GM12878 (cell line): ENCODE results near the gene SHH. TPM values are rescaled to one million over a fixed set of nuclear protein-coding genes. Genes with fewer than 3 reads are reported as not detected.

ENCODE experiments used
- ATAC-seq: fragments of 200-7000 bp; cut with Tn5 transposase; 3 replicates; pipeline ENCODE4 v1.9.1; 2020; ENCODE audit warnings: mild to moderate bottlenecking, moderate library complexity
- Bru-seq: library from RNA; stranded (reverse); fragments of 400-500 nt; gene quantifications from one replicate; lab custom pipeline; 2021; lab: Mats Ljungman, UMichigan
- BruChase-seq, 2 experiments: library from RNA; stranded (reverse); fragments of 400-500 nt; gene quantifications; one replicate each; lab custom pipeline; 2021; lab: Mats Ljungman, UMichigan
- BruUV-seq: library from RNA; stranded (reverse); fragments of 400-500 nt; replicated peaks from 2 replicates; lab custom pipeline; 2021; lab: Mats Ljungman, UMichigan
- CTCF ChIA-PET: fragments of 300-600 bp; sonication (Branson Sonifier 250); formaldehyde crosslinking; extraction: SDS; loops from one replicate; lab custom pipeline; 2021; ENCODE audit warnings: inconsistent platforms; lab: Yijun Ruan, JAX
- POLR2A ChIA-PET: fragments of 350-600 bp; formaldehyde crosslinking; extraction: SDS; loops from one replicate; lab custom pipeline; 2021; ENCODE audit warnings: inconsistent platforms; lab: Charles Lee
- RAD21 ChIA-PET: fragments of 300-600 bp; sonication (Branson Sonifier 250); formaldehyde crosslinking; loops from one replicate; lab custom pipeline; 2023; ENCODE audit warnings: antibody characterized with exemption; ENCODE audit not compliant: unreplicated experiment; lab: Charles Lee
- SMC1A ChIA-PET: fragments of 300-600 bp; sonication (Branson Sonifier 250); formaldehyde crosslinking; loops from one replicate; lab custom pipeline; 2023; ENCODE audit not compliant: unreplicated experiment, uncharacterized antibody; lab: Charles Lee
- DNase-seq: peaks from one replicate; pipeline ENCODE4 v3.0.0-alpha.2; 2011; ENCODE audit warnings: low read depth, low spot score
- FAIRE-seq: peaks from 3 replicates; lab custom pipeline; 2011; peaks lifted over from hg19 to GRCh38; lab: Jason Lieb, UNC
- H2AFZ ChIP-seq: 2 replicates; pipeline ENCODE4 v1.6.0; 2011; ENCODE audit warnings: low read depth, low read length, control low read depth; ENCODE audit not compliant: control insufficient read depth
- H3K27ac ChIP-seq: 2 replicates; pipeline ENCODE4 v1.5.1; 2011; ENCODE audit warnings: control low read depth; ENCODE audit not compliant: control insufficient read depth, insufficient read depth
- H3K27me3 ChIP-seq, 2 experiments: replicated peaks in 1 of 2; 2 replicates each; pipeline versions ENCODE4 v1.6.0 to v1.6.1; 2011; ENCODE audit warnings: low read length in 1 of 2; ENCODE audit not compliant: control insufficient read depth in 2 of 2, insufficient read depth in 2 of 2
- H3K36me3 ChIP-seq, 2 experiments: 2 replicates each; pipeline ENCODE4 v1.5.1; 2011; ENCODE audit warnings: low read length in 1 of 2; ENCODE audit not compliant: control insufficient read depth in 2 of 2, insufficient read depth in 2 of 2
- H3K4me1 ChIP-seq: 2 replicates; pipeline ENCODE4 v1.6.1; 2011; ENCODE audit warnings: mild to moderate bottlenecking, low read length, moderate library complexity, mixed read lengths; ENCODE audit not compliant: control insufficient read depth, insufficient read depth
- H3K4me2 ChIP-seq: 2 replicates; pipeline ENCODE4 v1.6.0; 2011; ENCODE audit warnings: control low read depth; ENCODE audit not compliant: control insufficient read depth, insufficient read depth
- H3K4me3 ChIP-seq: fragments of 200-600 bp; sonication (generic); 2 replicates; pipeline ENCODE4 v1.5.1; 2016
- H3K79me2 ChIP-seq: 2 replicates; pipeline ENCODE4 v1.6.0; 2011; ENCODE audit warnings: low read length; ENCODE audit not compliant: control insufficient read depth, insufficient read depth
- H3K9ac ChIP-seq: 2 replicates; pipeline ENCODE4 v1.8.0; 2011; ENCODE audit warnings: low read length, control low read depth, mixed read lengths; ENCODE audit not compliant: control insufficient read depth, insufficient read depth
- H3K9me3 ChIP-seq: replicated peaks from 3 replicates; pipeline ENCODE4 v1.5.1; 2011; ENCODE audit warnings: mild to moderate bottlenecking, low read length; ENCODE audit not compliant: control insufficient read depth, insufficient read depth
- H4K20me1 ChIP-seq: 2 replicates; pipeline ENCODE4 v1.6.0; 2011; ENCODE audit not compliant: control insufficient read depth, insufficient read depth
- SUZ12 ChIP-seq: fragments of 200-600 bp; sonication (generic); IDR thresholded peaks from one replicate; pipeline ENCODE4 v1.6.1; 2018; ENCODE audit warnings: antibody characterized with exemption, mild to moderate bottlenecking; ENCODE audit not compliant: unreplicated experiment
- TCF7 ChIP-seq: IDR thresholded peaks from 2 replicates; pipeline ENCODE4 v1.6.1; 2014; ENCODE audit warnings: antibody characterized with exemption, borderline replicate concordance
- WGBS: methylation state at CpG from one replicate; pipeline ENCODE4 v1.1.6; 2016; ENCODE audit warnings: low lambda C conversion rate; ENCODE audit not compliant: insufficient replicate concordance, insufficient coverage; ENCODE audit errors: missing lambda C conversion rate; 5-methylcytosine and 5-hydroxymethylcytosine counted together
- in situ Hi-C: fragments of 300-500 bp; cut with MboI; formaldehyde crosslinking; loops from 9 replicates; pipeline ENCODE4 v1.14.3; 2018; ENCODE audit warnings: mixed read lengths
- intact Hi-C: fragments of 100-400 bp; cut with micrococcal nuclease; formaldehyde crosslinking; loops from one replicate; pipeline ENCODE4 v1.14.2; 2022; ENCODE audit not compliant: unreplicated experiment
- long read RNA-seq, 2 experiments: library from polyadenylated mRNA; unstranded; transcript quantifications; one replicate each; pipeline ENCODE4 v2.0.0, GENCODE V29; 2019 to 2020
- polyA minus RNA-seq, 3 experiments: library from RNA; depleted of rRNA, polyadenylated mRNA; stranded (reverse); fragments of >200 nt; gene quantifications; 2 replicates each; pipeline ENCODE4 v1.2.3, GENCODE V29; 2011
- polyA plus RNA-seq, 11 experiments: library from polyadenylated mRNA; depleted of rRNA in 4 of 11; unstranded in 6 of 11; stranded (reverse) in 5 of 11; fragments of >200 nt; fragmentation: Nextera tagmentation in 4 of 11; fragmentation: Illumina TruSeq in 1 of 11; extraction: Ambion mirVana in 4 of 11; extraction: Trizol in 1 of 11; gene quantifications; 1 replicate in 1 of 11; 2 replicates in 10 of 11; pipeline versions ENCODE4 v1.2.1 to v1.2.3, GENCODE V29; 2011 to 2016; ENCODE audit warnings: inconsistent platforms in 2 of 11, missing spikeins in 2 of 11, low read depth in 1 of 11
- total RNA-seq, 4 experiments: library from RNA; depleted of rRNA in 3 of 4; stranded (reverse); fragments of >200 nt in 3 of 4; fragmentation: Illumina TruSeq in 1 of 4; extraction: Trizol in 1 of 4; gene quantifications; 2 replicates each; pipeline versions ENCODE4 v1.2.1 to v1.2.3, GENCODE V29; 2013 to 2021

The SHH gene
- total RNA-seq (2013; cell fraction: nucleolus; rRNA removed), result not detected in 2 replicates
- total RNA-seq (2014; rRNA removed), result not detected in 2 replicates
- total RNA-seq (2014; rRNA removed; fragmentation: Illumina TruSeq; extraction: Trizol), result not detected in 2 replicates
- total RNA-seq (2021), result not detected in 2 replicates
- polyA plus RNA-seq (2011; ENCODE audit: low read depth), result not detected
- not detected in 2 replicates for polyA plus RNA-seq (2011; rRNA removed)
- polyA plus RNA-seq (2011; cell fraction: cytosol; rRNA removed), result 0.02 TPM in 1 of 2 replicates, not detected in the other
- 0.01 TPM in 1 of 2 replicates, not detected in the other for polyA plus RNA-seq (2011; cell fraction: nucleus; rRNA removed)
- polyA plus RNA-seq (2012), result not detected in 2 replicates
- not detected in 2 replicates for polyA plus RNA-seq (2014; fragmentation: Illumina TruSeq; extraction: Trizol)
- not detected for polyA plus RNA-seq (2014; fragmentation: Nextera tagmentation; extraction: Ambion mirVana)
- not detected in 2 replicates for polyA plus RNA-seq (2014; rRNA removed)
- not detected for polyA plus RNA-seq (2016; fragmentation: Nextera tagmentation; extraction: Ambion mirVana)
- polyA minus RNA-seq (2011; rRNA and poly(A)+ RNA removed), result not detected in 2 replicates
- not detected in 2 replicates for polyA minus RNA-seq (2011; cell fraction: cytosol; rRNA and poly(A)+ RNA removed)
- polyA minus RNA-seq (2011; cell fraction: nucleus; rRNA and poly(A)+ RNA removed), result not detected in 2 replicates
- Bru-seq, nascent RNA, result not detected
- BruChase-seq, experiment 1, labeled RNA remaining after a 6-hour chase, result not detected
- BruChase-seq, experiment 2, labeled RNA remaining after a 2-hour chase, result percentile 11 among the genes with signal in this experiment
- long read RNA-seq, experiment 1, result 0 reads
- long read RNA-seq, experiment 2, result 0 reads

- ATAC-seq (no peak), DNase-seq (no peak), FAIRE-seq (no peak)
- Histone ChIP-seq H4K20me1 (no peaks in the 10 kb centered on the region), H3K9me3 (no peaks in the 10 kb centered on the region), H3K4me2 (no peak within 1 kb of the TSS), H3K9ac (no peak within 1 kb of the TSS), H3K4me1 (no peaks in the 10 kb centered on the region), H2AFZ (no peak within 1 kb of the TSS), H3K36me3 (no peaks in the 10 kb centered on the region), H3K79me2 (no peaks in the 10 kb centered on the region), H3K4me3 (no peak within 1 kb of the TSS), H3K27ac (no peak within 1 kb of the TSS), H3K27me3 (peaks cover 10 to 11% of the 10 kb centered on the region in 2 experiments)
- ChIA-PET POLR2A (no interaction called here), RAD21 (interaction anchor here (0.7 kb wide), 1 partner anchor 53 kb away, joined by 3 read pairs; no protein-coding TSS in a partner anchor), CTCF (interaction anchor here (0.7 to 0.8 kb wide), 2 partner anchors 661 to 949 kb away, joined by 3 read pairs; no protein-coding TSS in a partner anchor), SMC1A (no interaction called here)
- BruUV-seq, result no TSS peak
- intact Hi-C loops, result loop anchor here (10.0 kb wide), 2 partner anchors 343 to 833 kb away; partner anchors contain the start of gene RNF32
- 18% methylated on average over 45 of the region's 53 CpGs for WGBS
- TF ChIP-seq SUZ12, result peak; percentile 43
- TF ChIP-seq TCF7, result no peak
- in situ Hi-C loops, result loop anchor here (25.0 kb wide), 1 partner anchor 1450 kb away; no protein-coding TSS in a partner anchor
These were observed at the start of gene SHH for GRCh38 chr7:155811895-155812761. Gene SHH (minus strand): TSS chr7:155812463. CDS start chr7:155812122, 341 bp downstream.
